Keratinocyte (primary cell): ENCODE data around the gene CUX1. TPM values are rescaled to one million over a fixed set of nuclear protein-coding genes. Genes with fewer than 3 reads are reported as not detected.

Source experiments
- DNase-seq: peaks from one replicate; pipeline ENCODE4 v3.0.0-alpha.2; 2011; ENCODE audit warnings: low read depth, missing footprints, low spot score
- FAIRE-seq: peaks from 2 replicates; lab custom pipeline; 2011; peaks lifted over from hg19 to GRCh38; lab: Jason Lieb, UNC
- H2AFZ ChIP-seq: 2 replicates; pipeline ENCODE4 v1.6.0; 2012; ENCODE audit warnings: low read length, control low read depth, inconsistent platforms; ENCODE audit not compliant: control insufficient read depth
- H3K27ac ChIP-seq: 2 replicates; pipeline ENCODE4 v1.5.1; 2011; ENCODE audit warnings: low read length; ENCODE audit not compliant: control insufficient read depth, insufficient read depth
- H3K27me3 ChIP-seq: 3 replicates; pipeline ENCODE4 v1.6.0; 2011; ENCODE audit warnings: low read length; ENCODE audit not compliant: control insufficient read depth, insufficient read depth; ENCODE audit errors: extremely low read depth
- H3K36me3 ChIP-seq, 2 experiments: 2 replicates in 1 of 2; 3 replicates in 1 of 2; pipeline ENCODE4 v1.5.1; 2011; ENCODE audit warnings: low read length in 2 of 2, mild to moderate bottlenecking in 1 of 2; ENCODE audit not compliant: control insufficient read depth in 2 of 2, insufficient read depth in 2 of 2; ENCODE audit errors: extremely low read depth in 1 of 2
- H3K4me1 ChIP-seq: 3 replicates; pipeline ENCODE4 v1.5.1; 2011; ENCODE audit warnings: low read length; ENCODE audit not compliant: control insufficient read depth, insufficient read depth; ENCODE audit errors: extremely low read depth
- H3K4me2 ChIP-seq: 3 replicates; pipeline ENCODE4 v1.6.0; 2011; ENCODE audit warnings: low read depth, low read length; ENCODE audit not compliant: control insufficient read depth, insufficient read depth; ENCODE audit errors: extremely low read depth
- H3K4me3 ChIP-seq, 3 experiments: fragments of 200-600 bp in 1 of 3; sonication (generic) in 1 of 3; 2 replicates in 2 of 3; 3 replicates in 1 of 3; pipeline ENCODE4 v1.5.1; 2011 to 2016; ENCODE audit warnings: low read length in 3 of 3, mild to moderate bottlenecking in 3 of 3, control low read depth in 2 of 3, inconsistent platforms in 1 of 3, low read depth in 1 of 3, mixed read lengths in 1 of 3, mixed run types in 1 of 3, moderate library complexity in 1 of 3; ENCODE audit not compliant: control insufficient read depth in 2 of 3, insufficient read depth in 2 of 3; ENCODE audit errors: extremely low read depth in 1 of 3
- H3K79me2 ChIP-seq: 2 replicates; pipeline ENCODE4 v1.6.0; 2012; ENCODE audit warnings: low read length; ENCODE audit not compliant: control insufficient read depth, insufficient read depth
- H3K9ac ChIP-seq: 3 replicates; pipeline ENCODE4 v1.6.0; 2011; ENCODE audit warnings: low read length; ENCODE audit not compliant: control insufficient read depth, insufficient read depth; ENCODE audit errors: extremely low read depth
- H3K9me1 ChIP-seq: 3 replicates; pipeline ENCODE4 v1.6.0; 2011; ENCODE audit warnings: low read length; ENCODE audit not compliant: control insufficient read depth, insufficient read depth; ENCODE audit errors: extremely low read depth
- H3K9me3 ChIP-seq: 2 replicates; pipeline ENCODE4 v1.5.1; 2012; ENCODE audit warnings: low read depth, low read length; ENCODE audit not compliant: control insufficient read depth
- H4K20me1 ChIP-seq: 3 replicates; pipeline ENCODE4 v1.6.0; 2011; ENCODE audit warnings: low read length; ENCODE audit not compliant: control insufficient read depth, insufficient read depth; ENCODE audit errors: extremely low read depth
- EZH2 ChIP-seq: IDR thresholded peaks from one replicate; pipeline ENCODE4 v1.6.1; 2012; ENCODE audit warnings: inconsistent platforms, mild to moderate bottlenecking, low read length, moderate library complexity
- dilution Hi-C: fragments of 300-500 bp; cut with MboI; formaldehyde crosslinking; loops from one replicate; pipeline ENCODE4 v1.7.0; 2020; ENCODE audit warnings: low sequenced_read_pairs; ENCODE audit not compliant: extremely low pct_ligation_motif_present
- polyA plus RNA-seq, 5 experiments: library from polyadenylated mRNA; depleted of rRNA in 3 of 5; stranded (reverse) in 3 of 5; stranded (forward) in 1 of 5; unstranded in 1 of 5; fragments of >200 nt; gene quantifications; 1 replicate in 1 of 5; 2 replicates in 3 of 5; 3 replicates in 1 of 5; pipeline versions ENCODE4 v1.2.1 to v1.2.3, GENCODE V29; 2011 to 2012; ENCODE audit warnings: missing spikeins in 2 of 5, low read depth in 1 of 5, low replicate concordance in 1 of 5
- TF ChIP-seq, protein P1 (sequence below), 3 experiments: IDR thresholded peaks in 1 of 3; conservative IDR thresholded peaks in 1 of 3; optimal IDR thresholded peaks in 1 of 3; 2 replicates in 2 of 3; 3 replicates in 1 of 3; pipeline versions ENCODE3 to v1.5.1; 2011; ENCODE audit warnings: low read length in 3 of 3, mild to moderate bottlenecking in 3 of 3, moderate library complexity in 2 of 3, control low read depth in 1 of 3, inconsistent platforms in 1 of 3; ENCODE audit not compliant: insufficient read depth in 2 of 3; ENCODE audit errors: extremely low read depth in 1 of 3

CUX1 gene
- polyA plus RNA-seq, 1 donor (not counting 4 experiments of a cell fraction or from before 2014, with no cell fraction given): 18.3 TPM

GRCh38 chr7:102261451-102261850 is 444.0 kb downstream of the CUX1 start:
- Histone ChIP-seq H3K27ac (no peak overlapping the region), H3K36me3 (no peaks in the 10 kb centered on the region), H3K9me3 (no peaks in the 10 kb centered on the region), H4K20me1 (no peaks in the 10 kb centered on the region), H3K4me2 (no peak overlapping the region), H3K79me2 (no peaks in the 10 kb centered on the region), H2AFZ (no peak overlapping the region), H3K27me3 (no peaks in the 10 kb centered on the region), H3K4me1 (no peaks in the 10 kb centered on the region), H3K4me3 (no peak overlapping the region), H3K9me1 (no peaks in the 10 kb centered on the region), H3K9ac (no peak overlapping the region)
- DNase-seq (no peak), FAIRE-seq (no peak)
- TF ChIP-seq, protein P1, sequence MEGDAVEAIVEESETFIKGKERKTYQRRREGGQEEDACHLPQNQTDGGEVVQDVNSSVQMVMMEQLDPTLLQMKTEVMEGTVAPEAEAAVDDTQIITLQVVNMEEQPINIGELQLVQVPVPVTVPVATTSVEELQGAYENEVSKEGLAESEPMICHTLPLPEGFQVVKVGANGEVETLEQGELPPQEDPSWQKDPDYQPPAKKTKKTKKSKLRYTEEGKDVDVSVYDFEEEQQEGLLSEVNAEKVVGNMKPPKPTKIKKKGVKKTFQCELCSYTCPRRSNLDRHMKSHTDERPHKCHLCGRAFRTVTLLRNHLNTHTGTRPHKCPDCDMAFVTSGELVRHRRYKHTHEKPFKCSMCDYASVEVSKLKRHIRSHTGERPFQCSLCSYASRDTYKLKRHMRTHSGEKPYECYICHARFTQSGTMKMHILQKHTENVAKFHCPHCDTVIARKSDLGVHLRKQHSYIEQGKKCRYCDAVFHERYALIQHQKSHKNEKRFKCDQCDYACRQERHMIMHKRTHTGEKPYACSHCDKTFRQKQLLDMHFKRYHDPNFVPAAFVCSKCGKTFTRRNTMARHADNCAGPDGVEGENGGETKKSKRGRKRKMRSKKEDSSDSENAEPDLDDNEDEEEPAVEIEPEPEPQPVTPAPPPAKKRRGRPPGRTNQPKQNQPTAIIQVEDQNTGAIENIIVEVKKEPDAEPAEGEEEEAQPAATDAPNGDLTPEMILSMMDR (optimal IDR thresholded peaks at IDR 0.05 in 1 of 3, IDR thresholded peaks at IDR 0.05 in 1 of 3, conservative IDR thresholded peaks at IDR 0.05 in 1 of 3; ENCODE audit: extremely low read depth in 1 of 3, insufficient read depth in 2 of 3, low read length in 3 of 3): no peak
- TF ChIP-seq EZH2: no peak
- dilution Hi-C loops: no loop called here

DNA sequence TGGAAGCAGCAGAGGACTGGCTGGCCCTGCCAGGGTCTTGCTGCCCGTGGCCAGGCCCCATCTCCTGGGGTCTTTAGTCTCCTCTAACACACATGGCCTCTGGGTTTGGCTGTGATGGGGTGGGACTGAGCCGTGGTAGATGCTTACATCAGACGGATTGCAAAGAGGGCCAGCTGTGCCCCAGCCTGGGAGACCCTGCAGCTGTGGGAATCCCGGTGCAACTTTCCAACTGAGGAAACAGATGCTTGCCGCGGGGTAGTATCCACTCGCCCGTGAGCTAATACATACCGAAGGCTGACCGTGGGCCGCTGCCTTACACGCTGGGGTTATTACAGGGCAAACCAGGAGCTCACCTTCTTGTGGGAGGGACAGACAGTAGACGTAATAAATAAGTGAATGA is 445.1 kb downstream of the CUX1 start:
- dilution Hi-C loops: no loop called here
- FAIRE-seq (no peak), DNase-seq (no peak)
- no peak overlapping the region for H3K9ac ChIP-seq
- TF ChIP-seq, protein P1 (optimal IDR thresholded peaks at IDR 0.05 in 1 of 3, IDR thresholded peaks at IDR 0.05 in 1 of 3, conservative IDR thresholded peaks at IDR 0.05 in 1 of 3; ENCODE audit: extremely low read depth in 1 of 3, insufficient read depth in 2 of 3, low read length in 3 of 3): no peak
- no peak for TF ChIP-seq EZH2
- H3K4me3 ChIP-seq: no peak overlapping the region
- no peaks in the 10 kb centered on the region for H3K9me3 ChIP-seq
- H3K4me2 ChIP-seq: no peak overlapping the region
- H3K79me2 ChIP-seq: no peaks in the 10 kb centered on the region
- H3K4me1 ChIP-seq: no peaks in the 10 kb centered on the region
- no peak overlapping the region for H2AFZ ChIP-seq
- no peak overlapping the region for H3K27ac ChIP-seq
- H3K9me1 ChIP-seq: no peaks in the 10 kb centered on the region
- no peaks in the 10 kb centered on the region for H4K20me1 ChIP-seq
- H3K36me3 ChIP-seq: no peaks in the 10 kb centered on the region
- H3K27me3 ChIP-seq: no peaks in the 10 kb centered on the region
